NCI-H2196 treated with DMSO at 0.1 percent for 48 hours (cell line): ENCODE data around the gene CCDC197.

Experiments used
- DNase-seq: peaks from one replicate; lab custom pipeline; 2025; ENCODE audit not compliant: unreplicated experiment; lab: John Stamatoyannopoulos, UW

The CCDC197 gene

DNA sequence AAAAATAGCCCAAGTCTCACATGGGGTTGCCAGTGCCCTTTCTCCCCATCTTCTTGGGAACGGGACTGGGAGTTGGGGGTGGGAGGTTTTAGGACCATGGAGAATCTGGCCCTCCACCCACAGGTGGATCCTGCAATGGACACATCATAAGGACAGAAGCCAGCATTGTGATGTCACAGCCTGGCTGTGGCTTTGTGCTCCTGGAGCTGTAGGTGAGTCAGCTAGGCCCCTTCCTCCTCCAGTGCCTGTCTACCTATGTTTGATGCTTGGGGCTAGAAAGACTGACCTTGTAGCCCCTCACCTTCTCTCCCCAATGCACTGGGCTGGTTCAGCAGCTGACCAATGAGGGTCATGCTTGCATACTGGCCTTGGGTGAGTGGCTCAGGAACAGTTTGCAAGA is at the start of gene CCDC197:
TSS of gene CCDC197 (plus strand) at position 220 of the 400 bp plus-strand sequence. CDS start 831 bp downstream, outside the sequence.
- DNase-seq, result no peak

DNA sequence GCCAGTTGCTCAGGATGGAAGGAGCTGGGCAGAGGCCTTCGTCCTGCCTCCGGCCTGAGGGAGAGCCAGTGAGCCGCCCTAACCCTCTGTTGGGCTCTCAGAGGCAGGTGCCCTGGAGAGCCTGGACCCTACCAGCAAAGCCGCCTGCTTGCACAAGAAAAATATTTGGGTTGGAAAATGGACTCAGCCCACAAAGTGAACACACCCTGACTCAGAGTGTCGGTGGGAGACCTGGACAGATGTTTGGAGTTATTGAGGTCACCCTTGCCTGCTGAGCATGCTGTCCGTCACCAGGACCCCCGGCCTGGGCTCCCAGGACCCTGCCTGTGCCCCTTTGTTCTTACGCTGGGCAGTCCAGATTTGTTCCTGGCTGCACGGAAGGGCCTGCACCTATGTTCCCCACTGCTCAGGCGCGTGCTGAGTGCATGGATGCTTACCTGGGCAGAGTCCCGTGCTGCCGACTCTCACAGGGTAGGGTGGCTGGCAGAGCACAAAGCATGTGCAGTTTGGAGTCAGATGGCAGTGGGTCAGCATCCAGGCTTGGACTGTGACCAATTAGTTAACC is 47.5 kb upstream of the CCDC197 start:
- DNase-seq, result no peak

DNA sequence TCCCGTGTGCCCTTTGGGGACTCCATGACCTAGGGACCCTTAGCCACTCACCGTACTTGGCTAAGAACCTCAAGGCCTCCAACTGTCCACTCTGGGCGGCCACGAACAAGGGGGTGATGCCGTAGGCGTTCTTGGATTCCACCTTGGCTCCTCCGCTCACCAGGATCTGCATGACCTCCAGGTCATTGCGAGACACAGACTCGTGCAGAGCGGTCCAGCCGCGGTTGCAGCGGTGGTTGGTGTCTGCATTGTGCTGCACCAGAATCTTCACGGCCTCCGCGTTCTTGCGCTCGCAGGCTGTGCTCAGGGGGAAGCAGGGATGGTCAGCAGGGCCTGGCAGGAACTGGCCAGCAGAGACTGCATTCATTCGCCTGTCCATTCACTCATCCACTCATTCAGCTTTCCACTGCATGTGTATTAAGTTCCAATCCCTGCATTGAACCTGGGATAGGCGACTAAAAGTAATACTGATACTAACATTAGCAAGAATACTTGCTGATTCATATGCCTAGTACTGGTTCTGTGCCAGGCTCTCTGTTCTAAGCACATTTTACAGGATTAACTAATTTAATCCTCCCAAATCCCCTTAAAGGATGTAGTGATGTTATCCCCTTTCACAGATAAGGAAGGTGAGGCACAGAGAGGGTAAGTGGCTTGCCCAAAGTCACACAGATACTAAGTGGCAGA is 46.0 kb upstream of the CCDC197 start:
- no peak for DNase-seq

DNA sequence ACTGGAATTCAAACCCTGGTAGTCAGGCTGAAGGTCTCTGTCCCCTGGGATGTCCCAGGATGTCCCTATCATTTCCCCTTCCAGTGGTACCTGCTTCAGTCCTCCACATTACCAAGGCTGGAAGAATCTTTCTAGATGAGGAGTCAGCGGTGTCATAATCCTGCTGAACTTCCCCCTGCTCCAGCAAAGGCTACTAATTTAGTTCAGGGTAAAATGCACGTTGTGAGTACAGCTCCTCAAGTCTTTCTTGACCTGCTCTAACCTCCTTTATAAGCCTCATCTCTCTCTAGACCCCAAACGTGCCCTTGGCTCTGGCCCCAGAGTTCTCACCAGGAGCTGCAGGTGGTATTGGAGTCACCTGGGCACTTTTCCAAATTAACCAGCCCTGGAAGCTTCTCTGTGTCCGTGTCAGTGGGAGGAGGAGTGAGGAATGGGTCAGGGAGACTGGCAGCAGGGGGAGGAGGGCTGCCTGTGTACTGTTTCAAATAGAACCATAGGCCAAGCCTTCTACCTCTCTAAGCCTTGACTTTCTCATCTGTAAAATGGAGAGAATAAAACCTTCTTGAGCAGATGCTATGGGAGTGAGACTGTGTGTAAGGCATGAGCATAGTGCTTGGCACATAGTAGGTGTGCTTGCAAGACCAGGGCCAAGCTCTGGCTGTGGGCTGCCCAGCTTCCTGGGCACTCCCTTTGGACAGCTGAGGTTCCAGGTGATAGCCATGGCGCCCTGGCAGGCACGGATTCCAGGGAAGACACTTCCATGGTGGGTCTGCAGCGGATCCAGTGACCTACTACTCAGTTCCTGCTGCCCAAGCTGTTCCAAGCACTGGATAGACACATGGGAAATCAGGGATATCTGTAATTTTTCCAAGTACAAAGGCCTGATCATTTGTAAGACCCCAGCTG is 45.2 kb upstream of the CCDC197 start:
- no peak for DNase-seq

DNA sequence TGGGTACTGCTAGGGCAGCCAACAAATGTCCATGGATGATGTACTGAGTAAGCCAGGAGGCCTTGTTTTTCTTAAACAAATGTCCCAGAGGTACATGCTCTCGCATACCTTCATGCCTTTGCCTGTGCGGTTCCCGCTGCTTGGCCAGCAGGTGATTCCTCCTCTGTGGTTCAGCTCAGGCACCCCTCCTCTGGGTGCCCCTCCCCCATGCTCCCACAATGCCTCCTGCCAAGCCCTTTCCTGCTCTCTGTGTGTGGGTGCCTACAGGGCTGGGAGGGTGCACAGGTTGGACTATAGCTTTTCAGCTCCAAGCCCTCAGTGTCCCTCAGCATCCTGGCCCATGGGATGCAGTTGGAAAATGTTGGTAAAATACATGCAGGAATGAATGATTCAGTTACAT is 44.3 kb upstream of the CCDC197 start:
- DNase-seq, result no peak

GRCh38 chr14:93953263-93953662 is 43.8 kb upstream of the CCDC197 start:
- DNase-seq, result no peak

DNA sequence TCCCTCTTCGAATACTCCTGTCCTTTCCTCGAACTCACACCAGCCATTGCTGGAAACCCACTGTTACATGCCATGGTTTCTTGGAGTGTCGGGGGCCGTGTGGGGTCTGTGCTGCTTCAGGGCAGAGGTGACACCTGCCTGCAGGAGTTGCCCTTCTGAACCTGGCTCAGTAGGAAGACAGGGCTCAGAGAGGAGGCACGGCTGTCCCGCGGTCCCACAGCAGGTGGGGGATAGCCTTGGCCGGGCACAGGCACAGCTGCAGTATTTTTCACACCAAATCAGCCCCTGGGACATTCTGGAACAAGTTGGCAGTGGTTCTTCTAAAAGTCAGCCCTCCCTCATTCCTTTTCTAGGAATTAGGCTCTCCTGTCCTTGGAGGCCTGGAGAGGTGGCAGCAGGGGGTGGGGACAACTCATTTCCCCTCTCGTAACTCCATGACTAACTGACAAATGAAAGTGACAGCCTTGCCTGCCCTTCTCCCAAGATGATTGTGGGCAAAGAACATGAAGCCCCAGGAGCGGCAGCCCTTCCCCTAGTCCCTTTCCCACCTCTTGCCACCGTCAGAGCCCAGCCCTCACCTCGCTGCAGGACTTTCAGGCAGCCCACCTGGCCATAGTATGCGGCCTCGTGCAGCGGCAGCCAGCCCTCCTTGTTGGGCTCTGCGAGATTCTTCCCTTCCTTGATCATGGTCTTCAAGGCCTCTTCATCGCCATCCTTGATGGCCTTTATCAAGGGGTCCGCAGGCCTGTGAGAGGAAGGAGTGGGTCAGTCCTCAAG is 43.2 kb upstream of the CCDC197 start:
- no peak for DNase-seq

DNA sequence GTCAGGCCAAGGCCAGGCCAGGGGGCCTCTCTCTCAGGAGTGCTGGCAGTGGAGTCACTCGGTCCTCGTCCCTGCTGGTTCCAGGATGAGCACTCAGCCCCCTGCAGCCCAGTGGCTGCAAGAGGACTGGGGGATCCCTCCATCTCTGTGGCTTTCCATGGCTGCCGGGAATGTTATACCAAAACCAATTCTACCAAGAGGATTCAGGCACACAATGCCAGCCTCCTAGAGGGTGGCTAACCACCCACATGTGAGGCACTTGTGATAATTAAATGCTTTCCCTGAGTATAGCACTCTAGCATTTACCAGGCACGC is 42.6 kb upstream of the CCDC197 start:
- no peak for DNase-seq

GRCh38 chr14:93954900-93955849 is 41.9 kb upstream of the CCDC197 start:
- DNase-seq, result no peak

- DNase-seq, result no peak
Observed at GRCh38 chr14:93955850-93956481, 41.1 kb upstream of the CCDC197 start.

- DNase-seq, result no peak
Observed at GRCh38 chr14:93956514-93957332, 40.4 kb upstream of the CCDC197 start.

GRCh38 chr14:93957333-93957710 is 39.8 kb upstream of the CCDC197 start:
- DNase-seq, result no peak

DNA sequence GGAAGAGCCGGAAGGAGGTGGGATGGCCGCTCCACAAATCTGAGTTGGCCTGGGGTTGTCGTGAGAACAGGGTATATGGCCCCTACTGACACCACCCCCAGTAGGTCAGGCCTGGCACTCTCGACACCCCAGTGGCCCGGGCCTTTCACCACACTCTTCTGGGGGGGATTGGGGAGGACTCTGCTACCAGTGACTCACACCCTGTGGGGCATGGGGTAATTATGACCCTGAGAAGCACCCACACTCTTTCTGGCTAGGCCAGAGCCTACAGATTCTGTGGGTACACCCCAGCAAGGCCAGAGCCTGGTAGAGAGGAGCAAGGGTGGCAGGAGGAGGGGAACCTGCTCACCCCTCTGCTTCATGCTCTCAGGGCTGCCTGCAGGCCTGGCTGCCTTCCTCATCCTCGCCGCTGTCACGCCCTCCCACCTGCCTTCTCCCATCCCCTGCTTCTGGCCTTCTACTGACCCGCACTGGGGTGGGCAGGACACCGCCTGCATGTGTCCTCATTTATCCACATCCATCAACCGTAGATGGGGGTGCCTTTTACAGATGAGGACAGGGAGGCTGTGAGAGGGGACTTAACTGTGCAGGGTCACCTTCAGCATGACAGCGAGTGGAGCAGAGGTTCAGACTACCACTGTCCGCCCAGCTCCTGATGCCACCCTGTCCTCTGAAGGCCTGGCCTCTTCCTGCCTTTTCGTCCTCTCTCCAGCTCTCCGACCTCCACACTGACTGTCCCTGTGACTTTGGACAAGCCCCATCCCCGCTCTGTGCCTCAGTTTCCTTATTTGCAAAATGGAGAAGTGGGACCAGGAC is 39.1 kb upstream of the CCDC197 start:
- DNase-seq, result no peak

GRCh38 chr14:93958567-93959238 is 38.4 kb upstream of the CCDC197 start:
- no peak for DNase-seq

DNA sequence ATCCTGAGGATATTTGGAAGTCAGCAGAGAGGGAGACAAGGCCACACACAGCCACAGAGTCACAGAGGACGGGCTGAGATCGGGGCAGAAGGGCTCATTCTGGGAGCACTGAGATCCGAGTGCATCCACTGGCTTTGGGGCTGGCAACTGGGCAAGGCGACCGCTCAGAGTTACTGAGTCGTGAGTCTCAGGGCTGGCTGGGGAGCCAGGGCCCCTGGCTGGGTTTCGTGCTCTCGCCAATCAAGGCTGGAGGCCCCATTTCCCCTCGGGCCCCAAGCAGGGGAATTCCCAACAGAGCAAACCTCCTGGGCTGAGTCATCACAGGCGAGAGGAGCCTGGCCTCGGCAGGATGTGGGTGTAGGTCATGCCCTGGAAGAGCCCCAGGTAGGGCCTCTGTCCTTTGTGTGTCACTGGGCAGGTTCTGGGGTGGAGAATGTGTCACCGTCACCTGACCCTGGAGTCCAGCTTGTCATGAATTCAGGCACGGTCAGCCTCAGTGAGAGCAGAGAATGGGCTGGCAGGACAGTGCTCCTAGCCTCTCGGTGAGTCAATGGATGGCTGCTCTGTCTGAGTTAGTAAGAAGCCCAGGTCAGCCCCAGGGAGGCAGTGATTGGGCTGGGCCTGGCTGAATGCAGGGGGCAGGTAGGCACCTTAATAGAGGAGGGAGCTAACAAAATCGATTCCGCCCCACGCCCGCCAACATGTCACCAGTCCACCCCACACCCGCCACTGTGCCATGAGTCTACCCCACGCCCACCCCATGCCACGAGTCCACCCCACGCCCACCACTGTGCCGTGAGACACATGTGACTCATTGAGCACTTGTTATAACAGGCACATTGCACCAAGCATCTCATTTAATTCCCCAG is 37.6 kb upstream of the CCDC197 start:
- no peak for DNase-seq

DNA sequence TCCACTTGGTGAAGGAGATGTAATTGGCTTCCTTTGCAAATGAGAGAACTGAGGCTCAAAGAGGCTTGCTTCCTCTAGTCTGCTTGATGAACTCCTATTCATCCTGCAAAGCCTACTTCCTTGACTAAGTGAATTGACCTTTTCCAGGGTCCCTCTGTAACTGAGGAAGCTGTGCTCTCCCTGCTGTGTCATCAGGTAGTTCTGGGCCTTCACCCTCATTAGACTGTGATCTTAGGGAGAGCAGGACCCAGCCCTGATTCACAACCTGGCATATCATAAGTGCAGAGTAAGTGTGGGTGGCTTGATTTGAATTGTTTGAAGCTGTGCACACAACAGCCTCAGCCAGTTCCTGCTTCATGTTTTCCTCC is 37.0 kb upstream of the CCDC197 start:
- no peak for DNase-seq
